Coronary artery (tissue), 2 donors: ENCODE measurements around the gene GET4.

Experiments used
- DNase-seq: peaks from one replicate; pipeline ENCODE4 v3.0.0-alpha.2; 2017; ENCODE audit warnings: low spot score
- H3K27ac ChIP-seq, 2 donors: fragments of 200-600 bp; sonication (generic); one replicate each; pipeline ENCODE4 v1.5.1; 2016 to 2019
- H3K4me3 ChIP-seq: fragments of 200-600 bp; sonication (generic); 2 replicates; pipeline ENCODE4 v1.5.1; 2016; ENCODE audit warnings: mild to moderate bottlenecking, moderate library complexity
- CTCF ChIP-seq: fragments of 200-600 bp; sonication (generic); IDR thresholded peaks from one replicate; pipeline ENCODE4 v1.5.1; 2019; ENCODE audit warnings: antibody characterized with exemption

Gene GET4

GRCh38 chr7:876077-876971 lies at the start of gene GET4:
GET4 (plus strand) TSS chr7:876554; CDS start chr7:876646, 92 bp downstream.
- DNase-seq = peak; percentile 95
- peak within 1 kb of the TSS; percentile 75 for H3K4me3 ChIP-seq
- no peak for TF ChIP-seq CTCF
- peak within 1 kb of the TSS; percentile 66 to 90 for H3K27ac ChIP-seq

GRCh38 chr7:828793-829561 lies 47.4 kb upstream of the GET4 start:
- no peak overlapping the region for H3K4me3 ChIP-seq
- H3K27ac ChIP-seq = peak overlapping the region in 1 of 2 donors; percentile 43
- DNase-seq = no peak
- no peak for TF ChIP-seq CTCF

- no peak for TF ChIP-seq CTCF
- H3K27ac ChIP-seq = peak overlapping the region; percentile 78 to 84
- no peak overlapping the region for H3K4me3 ChIP-seq
- DNase-seq = no peak
Observed at GRCh38 chr7:830069-830468, 46.3 kb upstream of the GET4 start.

GRCh38 chr7:831596-832166 lies 44.7 kb upstream of the GET4 start:
- no peak for DNase-seq
- Histone ChIP-seq H3K27ac (peak overlapping the region; percentile 78 to 84), H3K4me3 (peak overlapping the region; percentile 26)
- TF ChIP-seq CTCF = no peak

- Histone ChIP-seq H3K4me3 (peak within 1 kb of the TSS; percentile 26), H3K27ac (peak within 1 kb of the TSS; percentile 78 to 84)
- no peak for TF ChIP-seq CTCF
- DNase-seq = no peak
Observed at GRCh38 chr7:832167-832967, 44.0 kb upstream of the GET4 start, which contains the start of gene SUN1. SUN1 (plus strand) TSS chr7:832476; CDS start chr7:832525, 49 bp downstream.

- Histone ChIP-seq H3K4me3 (no peak overlapping the region), H3K27ac (peak overlapping the region; percentile 78 to 84)
- no peak for DNase-seq
- no peak for TF ChIP-seq CTCF
Observed at GRCh38 chr7:832968-833424, 43.4 kb upstream of the GET4 start.
